Stimulated activated CD8-positive, alpha-beta memory T cell treated with anti-CD3 and anti-CD28 coated beads, Interleukin-15, amount 100 ng/mL, for 4 hours (primary cell): Measurements from ENCODE around the gene CASD1.

ENCODE experiments used
- DNase-seq, 2 donors: peaks; one replicate each; pipeline ENCODE4 v3.0.0-alpha.2; 2020; ENCODE audit warnings: low read depth in 2 of 2

CASD1 gene

GRCh38 chr7:94580601-94581000 is 71.0 kb downstream of the CASD1 start:
- DNase-seq = no peak

GRCh38 chr7:94584113-94584512 is 74.5 kb downstream of the CASD1 start:
- no peak for DNase-seq

GRCh38 chr7:94588075-94588474 is 78.5 kb downstream of the CASD1 start:
- no peak for DNase-seq

- no peak for DNase-seq
These were observed 81.0 kb downstream of the CASD1 start for GRCh38 chr7:94590526-94591162.

- DNase-seq = no peak
These were observed 81.6 kb downstream of the CASD1 start for GRCh38 chr7:94591176-94591575.

- no peak for DNase-seq
These were observed 85.3 kb downstream of the CASD1 start for GRCh38 chr7:94594882-94595281.

- no peak for DNase-seq
These were observed 86.1 kb downstream of the CASD1 start for GRCh38 chr7:94595717-94596116.

- no peak for DNase-seq
These were observed 90.7 kb downstream of the CASD1 start for GRCh38 chr7:94600267-94600666.

- no peak for DNase-seq
These were observed 92.6 kb downstream of the CASD1 start for GRCh38 chr7:94602181-94602580.

GRCh38 chr7:94605031-94605430 is 95.4 kb downstream of the CASD1 start:
- DNase-seq = no peak
